ELF-1 (cell line): Measurements from ENCODE around the gene EBF3.

Experiments
- DNase-seq: peaks from one replicate; pipeline ENCODE4 v3.0.0-alpha.2; 2016; ENCODE audit warnings: low read depth, low spot score

The EBF3 gene

GRCh38 chr10:129838794-129839193 is 125.3 kb downstream of the EBF3 start:
- DNase-seq = no peak

GRCh38 chr10:129837909-129838582 is 126.0 kb downstream of the EBF3 start:
- peak; percentile 16 for DNase-seq

- DNase-seq = no peak
These were observed 127.8 kb downstream of the EBF3 start for GRCh38 chr10:129836253-129836652.

GRCh38 chr10:129833994-129834739 is 129.9 kb downstream of the EBF3 start:
- DNase-seq = no peak

- no peak for DNase-seq
These were observed 130.6 kb downstream of the EBF3 start for GRCh38 chr10:129833468-129833950.

- no peak for DNase-seq
These were observed 131.3 kb downstream of the EBF3 start for GRCh38 chr10:129832573-129833467.

GRCh38 chr10:129831150-129831549 is 132.9 kb downstream of the EBF3 start:
- no peak for DNase-seq

GRCh38 chr10:129825826-129826225 is 138.2 kb downstream of the EBF3 start:
- no peak for DNase-seq

GRCh38 chr10:129825221-129825620 is 138.9 kb downstream of the EBF3 start:
- no peak for DNase-seq

GRCh38 chr10:129820451-129820850 is 143.6 kb downstream of the EBF3 start:
- no peak for DNase-seq

GRCh38 chr10:129816656-129817045 is 147.4 kb downstream of the EBF3 start:
- DNase-seq = no peak

- DNase-seq = no peak
These were observed 148.0 kb downstream of the EBF3 start for GRCh38 chr10:129815898-129816655.

- DNase-seq = no peak
These were observed 149.1 kb downstream of the EBF3 start for GRCh38 chr10:129814681-129815646.

- DNase-seq = no peak
These were observed 151.7 kb downstream of the EBF3 start for GRCh38 chr10:129812398-129812797.

- no peak for DNase-seq
These were observed 152.9 kb downstream of the EBF3 start for GRCh38 chr10:129811208-129811607.

- no peak for DNase-seq
These were observed 154.2 kb downstream of the EBF3 start for GRCh38 chr10:129809841-129810240.

- DNase-seq = no peak
These were observed 154.6 kb downstream of the EBF3 start for GRCh38 chr10:129809431-129809830.

- no peak for DNase-seq
These were observed 155.7 kb downstream of the EBF3 start for GRCh38 chr10:129808092-129808983.

- DNase-seq = no peak
These were observed 156.9 kb downstream of the EBF3 start for GRCh38 chr10:129807211-129807610.
